CD14-positive monocyte (primary cell): ENCODE measurements around the gene GRIK2. TPM values are rescaled to one million over a fixed set of nuclear protein-coding genes. Genes with fewer than 3 reads are reported as not detected.
A peak's percentile ranks its signal among the peaks of the same experiment; 100 is the strongest.

Experiments used
- DNase-seq, 3 donors: peaks; one replicate each; pipeline ENCODE4 v3.0.0-alpha.2; 2011 to 2022
- H2AFZ ChIP-seq: 2 replicates; pipeline ENCODE4 v1.6.0; 2012; ENCODE audit warnings: mild to moderate bottlenecking, low read depth, low read length, inconsistent platforms; ENCODE audit not compliant: insufficient read depth, poor library complexity, severe bottlenecking
- H3K27ac ChIP-seq, 2 donors: 1 replicate in 1 of 2; 2 replicates in 1 of 2; pipeline ENCODE4 v1.5.1; 2012 to 2013; ENCODE audit warnings: low read length in 2 of 2, control low read depth in 1 of 2, inconsistent platforms in 1 of 2, low read depth in 1 of 2, mild to moderate bottlenecking in 1 of 2
- H3K27me3 ChIP-seq, 2 donors: one replicate each; pipeline versions ENCODE4 v1.6.0 to v1.6.1; 2011 to 2013; ENCODE audit warnings: low read length in 2 of 2; ENCODE audit not compliant: control insufficient read depth in 2 of 2, insufficient read depth in 2 of 2
- H3K36me3 ChIP-seq, 2 donors: replicated peaks in 1 of 2; 1 replicate in 1 of 2; 2 replicates in 1 of 2; pipeline versions ENCODE4 v1.5.1 to v1.6.1; 2012 to 2013; ENCODE audit warnings: low read length in 2 of 2, control low read depth in 1 of 2, inconsistent platforms in 1 of 2, mild to moderate bottlenecking in 1 of 2; ENCODE audit not compliant: insufficient read depth in 2 of 2, control insufficient read depth in 1 of 2
- H3K4me1 ChIP-seq, 2 donors: 1 replicate in 1 of 2; 2 replicates in 1 of 2; pipeline versions ENCODE4 v1.5.1 to v1.6.1; 2012 to 2013; ENCODE audit warnings: low read length in 2 of 2, control low read depth in 1 of 2, inconsistent platforms in 1 of 2, mild to moderate bottlenecking in 1 of 2, moderate library complexity in 1 of 2; ENCODE audit not compliant: insufficient read depth in 2 of 2, control insufficient read depth in 1 of 2
- H3K4me2 ChIP-seq: replicated peaks from 2 replicates; pipeline ENCODE3; 2012; ENCODE audit warnings: low read length, moderate library complexity, mild to moderate bottlenecking; ENCODE audit not compliant: poor library complexity, severe bottlenecking; ENCODE audit errors: extremely low read depth
- H3K4me3 ChIP-seq, 3 experiments: fragments of 200-600 bp in 1 of 3; sonication (generic) in 1 of 3; replicated peaks in 1 of 3; 1 replicate in 2 of 3; 2 replicates in 1 of 3; pipeline ENCODE4 v1.5.1; 2011 to 2013; ENCODE audit warnings: low read length in 3 of 3, mild to moderate bottlenecking in 3 of 3, control low read depth in 2 of 3, low read depth in 2 of 3, inconsistent platforms in 1 of 3, moderate library complexity in 1 of 3
- H3K79me2 ChIP-seq: 2 replicates; pipeline ENCODE4 v1.6.0; 2012; ENCODE audit warnings: mild to moderate bottlenecking, control low read depth, inconsistent platforms, low read length, moderate library complexity; ENCODE audit not compliant: insufficient read depth
- H3K9ac ChIP-seq: 2 replicates; pipeline ENCODE4 v1.6.0; 2017; ENCODE audit warnings: low read length, mild to moderate bottlenecking; ENCODE audit not compliant: insufficient read depth, poor library complexity, severe bottlenecking
- H3K9me3 ChIP-seq, 2 donors: replicated peaks in 1 of 2; 1 replicate in 1 of 2; 2 replicates in 1 of 2; pipeline versions ENCODE4 v1.5.1 to v1.6.1; 2012 to 2013; ENCODE audit warnings: low read length in 2 of 2, control low read depth in 1 of 2; ENCODE audit not compliant: control insufficient read depth in 1 of 2, insufficient read depth in 1 of 2
- H4K20me1 ChIP-seq: 2 replicates; pipeline ENCODE4 v1.6.0; 2012; ENCODE audit warnings: mild to moderate bottlenecking, low read length, control low read depth, moderate library complexity; ENCODE audit not compliant: insufficient read depth
- H3K27ac Mint-ChIP-seq, 7 donors: one replicate each; pipeline ENCODE4 v1.8.0; 2020; ENCODE audit warnings: mild to moderate bottlenecking in 7 of 7, mixed read lengths in 7 of 7, moderate library complexity in 6 of 7, inconsistent platforms in 2 of 7
- H3K27me3 Mint-ChIP-seq, 3 donors: one replicate each; pipeline ENCODE4 v1.8.0; 2021 to 2022; ENCODE audit warnings: low read depth in 3 of 3, mild to moderate bottlenecking in 3 of 3, mixed read lengths in 3 of 3, moderate library complexity in 3 of 3, inconsistent platforms in 1 of 3
- H3K36me3 Mint-ChIP-seq, 2 donors: one replicate each; pipeline ENCODE4 v1.8.0; 2020; ENCODE audit warnings: mixed read lengths in 2 of 2, inconsistent platforms in 1 of 2, mild to moderate bottlenecking in 1 of 2
- H3K4me1 Mint-ChIP-seq: one replicate; pipeline ENCODE4 v1.8.0; 2020; ENCODE audit warnings: mild to moderate bottlenecking, mixed read lengths
- H3K4me3 Mint-ChIP-seq, 2 donors: one replicate each; pipeline ENCODE4 v1.8.0; 2020; ENCODE audit warnings: mild to moderate bottlenecking in 2 of 2, mixed read lengths in 2 of 2, moderate library complexity in 1 of 2
- H3K9me3 Mint-ChIP-seq, 7 donors: one replicate each; pipeline ENCODE4 v1.8.0; 2020 to 2022; ENCODE audit warnings: mixed read lengths in 7 of 7, mild to moderate bottlenecking in 6 of 7, moderate library complexity in 6 of 7, inconsistent platforms in 2 of 7
- WGBS: methylation state at CpG from one replicate; pipeline ENCODE4 v1.1.5; 2013; ENCODE audit warnings: missing lambda C conversion rate; ENCODE audit not compliant: insufficient coverage; 5-methylcytosine and 5-hydroxymethylcytosine counted together
- intact Hi-C, 2 donors: fragments of 100-400 bp; cut with micrococcal nuclease; formaldehyde crosslinking; loops; one replicate each; pipeline versions ENCODE4 v1.15.0 to v1.15.1; 2023
- polyA plus RNA-seq, 3 donors: library from polyadenylated mRNA; depleted of rRNA in 1 of 3; unstranded in 2 of 3; stranded (reverse) in 1 of 3; fragments of 300-500 nt in 2 of 3; fragments of >200 nt in 1 of 3; fragmentation: Illumina TruSeq in 2 of 3; gene quantifications; 1 replicate in 2 of 3; 2 replicates in 1 of 3; pipeline ENCODE4 v1.2.3, GENCODE V29; 2012 to 2021
- TF ChIP-seq, protein P1 (sequence below): fragments of 200-600 bp; IDR thresholded peaks from one replicate; pipeline ENCODE4 v1.8.0; 2022; ENCODE audit warnings: antibody characterized with exemption, mild to moderate bottlenecking

The GRIK2 gene
- polyA plus RNA-seq, 3 donors = not detected

- Histone ChIP-seq H3K27me3 (no peaks in the 10 kb centered on the region), H2AFZ (no peak overlapping the region), H3K36me3 (no peaks in the 10 kb centered on the region), H3K4me2 (no peak overlapping the region), H3K9ac (no peak overlapping the region), H4K20me1 (no peaks in the 10 kb centered on the region), H3K4me3 (no peak overlapping the region), H3K79me2 (no peaks in the 10 kb centered on the region), H3K27ac (no peak overlapping the region), H3K9me3 (no peaks in the 10 kb centered on the region), H3K4me1 (no peaks in the 10 kb centered on the region)
- Mint-ChIP-seq H3K9me3 (no peaks in the 10 kb centered on the region), H3K4me1 (peaks cover 3% of the 10 kb centered on the region), H3K36me3 (no peaks in the 10 kb centered on the region), H3K27me3 (no peaks in the 10 kb centered on the region), H3K4me3 (no peak overlapping the region), H3K27ac (no peak overlapping the region)
- TF ChIP-seq, protein P1, sequence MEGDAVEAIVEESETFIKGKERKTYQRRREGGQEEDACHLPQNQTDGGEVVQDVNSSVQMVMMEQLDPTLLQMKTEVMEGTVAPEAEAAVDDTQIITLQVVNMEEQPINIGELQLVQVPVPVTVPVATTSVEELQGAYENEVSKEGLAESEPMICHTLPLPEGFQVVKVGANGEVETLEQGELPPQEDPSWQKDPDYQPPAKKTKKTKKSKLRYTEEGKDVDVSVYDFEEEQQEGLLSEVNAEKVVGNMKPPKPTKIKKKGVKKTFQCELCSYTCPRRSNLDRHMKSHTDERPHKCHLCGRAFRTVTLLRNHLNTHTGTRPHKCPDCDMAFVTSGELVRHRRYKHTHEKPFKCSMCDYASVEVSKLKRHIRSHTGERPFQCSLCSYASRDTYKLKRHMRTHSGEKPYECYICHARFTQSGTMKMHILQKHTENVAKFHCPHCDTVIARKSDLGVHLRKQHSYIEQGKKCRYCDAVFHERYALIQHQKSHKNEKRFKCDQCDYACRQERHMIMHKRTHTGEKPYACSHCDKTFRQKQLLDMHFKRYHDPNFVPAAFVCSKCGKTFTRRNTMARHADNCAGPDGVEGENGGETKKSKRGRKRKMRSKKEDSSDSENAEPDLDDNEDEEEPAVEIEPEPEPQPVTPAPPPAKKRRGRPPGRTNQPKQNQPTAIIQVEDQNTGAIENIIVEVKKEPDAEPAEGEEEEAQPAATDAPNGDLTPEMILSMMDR = no peak
- intact Hi-C loops = no loop called here
- no CpG with 5 or more reads among the region's 1 CpG for WGBS
- DNase-seq = no peak
Observed at GRCh38 chr6:101716387-101716786, 322.9 kb downstream of the GRIK2 start.

DNA sequence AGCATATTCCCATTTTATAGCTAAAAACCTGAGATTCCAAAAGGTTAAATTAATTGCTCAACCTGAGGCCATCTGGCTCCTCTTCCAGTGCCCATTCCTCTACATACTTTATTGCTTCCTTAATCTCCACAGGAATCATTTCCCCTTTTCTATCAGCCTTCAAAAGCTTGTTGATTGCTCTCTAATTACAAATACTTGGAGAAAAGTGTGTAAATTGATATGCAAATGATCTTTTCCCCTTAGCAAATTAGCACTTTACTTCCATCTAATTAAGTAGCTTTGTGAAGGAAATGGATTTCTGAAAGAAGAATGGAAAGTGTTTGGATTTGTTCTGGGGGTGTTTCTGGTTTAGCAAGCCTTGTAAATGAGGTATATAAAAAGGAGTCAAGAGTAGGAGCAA lies 323.3 kb downstream of the GRIK2 start:
- Histone ChIP-seq H3K9me3 (no peaks in the 10 kb centered on the region), H3K79me2 (no peaks in the 10 kb centered on the region), H3K4me1 (no peaks in the 10 kb centered on the region), H4K20me1 (no peaks in the 10 kb centered on the region), H2AFZ (no peak overlapping the region), H3K36me3 (no peaks in the 10 kb centered on the region), H3K27me3 (no peaks in the 10 kb centered on the region), H3K4me3 (no peak overlapping the region), H3K27ac (no peak overlapping the region), H3K4me2 (no peak overlapping the region), H3K9ac (no peak overlapping the region)
- H3K27me3 Mint-ChIP-seq = no peaks in the 10 kb centered on the region
- H3K9me3 Mint-ChIP-seq = no peaks in the 10 kb centered on the region
- no peaks in the 10 kb centered on the region for H3K4me1 Mint-ChIP-seq
- intact Hi-C loops = no loop called here
- TF ChIP-seq, protein P1 = no peak
- no peak overlapping the region for H3K4me3 Mint-ChIP-seq
- peak overlapping the region in 1 of 7 donors; percentile 3 for H3K27ac Mint-ChIP-seq
- DNase-seq = no peak
- no peaks in the 10 kb centered on the region for H3K36me3 Mint-ChIP-seq
